Activated CD4-positive, alpha-beta T cell treated with anti-CD3 and anti-CD28 coated beads, Interleukin-2, amount 50 U/mL, for 24 hours (primary cell): ENCODE data around the gene AVP.

ENCODE experiments used
- DNase-seq, 2 donors: peaks; one replicate each; pipeline ENCODE4 v3.0.0-alpha.2; 2020; ENCODE audit warnings: low read depth in 1 of 2, low spot score in 1 of 2

AVP gene

GRCh38 chr20:3047486-3048419 lies 36.8 kb downstream of the AVP start:
- no peak for DNase-seq

- no peak for DNase-seq
These were observed 37.7 kb downstream of the AVP start for GRCh38 chr20:3046677-3047462.

DNA sequence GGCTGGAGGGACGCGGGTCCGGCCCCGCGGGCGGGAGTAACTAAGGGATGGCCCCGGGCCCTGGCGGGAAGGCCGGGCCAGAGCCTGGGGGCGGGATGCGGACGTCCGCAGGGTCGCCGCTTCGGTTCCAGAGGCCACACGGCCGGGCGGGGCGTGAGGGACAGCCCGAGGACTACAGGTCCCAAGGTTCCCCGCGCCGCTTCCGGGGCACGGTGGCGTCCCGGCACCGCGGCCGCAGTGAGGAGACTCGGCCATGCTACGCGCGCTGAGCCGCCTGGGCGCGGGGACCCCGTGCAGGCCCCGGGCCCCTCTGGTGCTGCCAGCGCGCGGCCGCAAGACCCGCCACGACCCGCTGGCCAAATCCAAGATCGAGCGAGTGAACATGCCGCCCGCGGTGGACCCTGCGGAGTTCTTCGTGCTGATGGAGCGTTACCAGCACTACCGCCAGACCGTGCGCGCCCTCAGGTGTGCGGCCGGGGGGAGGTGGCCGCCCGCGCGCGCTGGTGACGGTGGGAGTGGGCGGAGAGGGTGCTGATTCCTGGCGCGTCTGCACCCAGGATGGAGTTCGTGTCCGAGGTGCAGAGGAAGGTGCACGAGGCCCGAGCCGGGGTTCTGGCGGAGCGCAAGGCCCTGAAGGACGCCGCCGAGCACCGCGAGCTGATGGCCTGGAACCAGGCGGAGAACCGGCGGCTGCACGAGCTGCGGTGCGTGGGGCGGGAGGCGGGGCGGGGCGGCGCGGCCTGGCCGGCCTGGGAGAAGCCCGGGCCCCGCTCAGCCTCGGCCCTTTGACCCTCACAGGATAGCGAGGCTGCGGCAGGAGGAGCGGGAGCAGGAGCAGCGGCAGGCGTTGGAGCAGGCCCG lies 38.5 kb downstream of the AVP start, which contains the start of gene MRPS26:
MRPS26 (plus strand) TSS at position 237 of the 861 bp plus-strand sequence; CDS start at position 254, 17 bp downstream.
- DNase-seq, result peak; percentile 70

GRCh38 chr20:3045042-3045815 lies 39.3 kb downstream of the AVP start:
- peak in 1 of 2 donors; percentile 27 for DNase-seq

GRCh38 chr20:3044336-3044965 lies 40.1 kb downstream of the AVP start:
- no peak for DNase-seq

DNA sequence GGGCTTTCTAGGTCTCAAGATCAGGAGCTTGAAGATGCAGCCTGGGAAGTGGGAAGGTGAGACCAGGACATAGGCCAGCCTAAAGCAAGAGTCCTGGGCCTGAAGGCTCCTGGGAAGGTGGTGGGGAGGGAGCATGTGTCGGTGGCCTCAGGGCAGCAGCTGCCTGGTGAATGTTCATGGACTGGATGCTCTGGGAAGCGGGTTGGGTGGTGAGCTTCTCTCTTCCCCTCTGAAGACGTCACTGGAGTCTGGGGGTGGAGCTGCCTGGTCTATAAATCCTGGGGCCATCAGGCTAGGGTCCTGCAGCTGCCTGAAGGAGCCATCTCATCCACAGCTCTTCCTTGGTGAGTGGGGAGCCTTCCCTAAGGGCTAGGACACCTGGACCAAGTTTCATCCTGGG lies 41.2 kb downstream of the AVP start, which contains the start of gene GNRH2:
GNRH2 (plus strand) TSS at position 301 of the 400 bp plus-strand sequence. CDS start 793 bp downstream, outside the sequence.
- no peak for DNase-seq

DNA sequence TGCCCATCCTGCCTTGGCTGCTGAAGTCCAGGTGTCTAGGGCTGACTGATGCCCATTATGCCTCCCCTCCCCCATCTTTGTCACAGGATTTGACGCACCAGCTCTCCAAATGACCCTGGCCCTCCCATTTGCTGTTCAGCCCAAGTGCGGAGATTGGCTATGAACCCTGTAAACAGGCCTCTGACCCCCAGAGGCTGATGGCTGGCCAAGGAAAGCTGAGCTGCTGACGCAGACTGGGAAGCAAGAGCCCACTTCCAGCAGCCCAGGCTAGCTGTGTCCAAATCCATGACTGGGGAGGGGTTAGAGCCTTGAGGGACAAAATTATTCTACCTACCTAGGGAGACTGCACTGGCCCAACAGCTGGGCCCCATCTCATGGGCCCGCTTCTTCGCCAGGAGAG lies 41.9 kb downstream of the AVP start:
- DNase-seq, result no peak

DNA sequence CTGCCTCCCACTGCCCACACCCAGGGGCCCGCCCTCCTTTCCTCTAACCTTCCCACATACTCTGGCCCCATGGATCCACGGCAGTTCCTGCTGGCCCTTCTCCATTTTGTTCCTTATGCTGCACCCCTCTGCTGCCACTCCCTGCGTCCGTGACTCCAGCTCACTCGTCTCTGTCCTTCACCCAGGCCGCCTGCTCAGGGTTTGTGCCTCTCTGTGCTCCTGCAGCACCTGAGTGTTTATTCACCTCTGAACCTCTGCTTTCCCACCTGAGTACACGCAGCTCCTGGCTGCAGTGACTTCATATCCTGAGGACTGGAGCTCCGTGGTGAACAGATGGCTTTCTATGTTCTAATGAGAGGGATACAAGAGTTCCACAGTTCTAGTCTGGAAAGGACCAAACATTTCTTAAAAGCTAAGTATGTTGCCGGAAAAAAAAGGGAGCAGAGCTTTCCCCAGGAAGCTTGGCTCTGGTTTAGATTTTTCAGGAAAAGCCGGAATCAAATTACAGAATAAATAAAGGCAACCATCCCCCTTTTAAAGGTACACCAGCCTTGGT lies 42.6 kb downstream of the AVP start:
- DNase-seq, result no peak

GRCh38 chr20:3040086-3040485 lies 44.4 kb downstream of the AVP start:
- DNase-seq, result no peak

- no peak for DNase-seq
These were observed 45.1 kb downstream of the AVP start for GRCh38 chr20:3039426-3039825.

DNA sequence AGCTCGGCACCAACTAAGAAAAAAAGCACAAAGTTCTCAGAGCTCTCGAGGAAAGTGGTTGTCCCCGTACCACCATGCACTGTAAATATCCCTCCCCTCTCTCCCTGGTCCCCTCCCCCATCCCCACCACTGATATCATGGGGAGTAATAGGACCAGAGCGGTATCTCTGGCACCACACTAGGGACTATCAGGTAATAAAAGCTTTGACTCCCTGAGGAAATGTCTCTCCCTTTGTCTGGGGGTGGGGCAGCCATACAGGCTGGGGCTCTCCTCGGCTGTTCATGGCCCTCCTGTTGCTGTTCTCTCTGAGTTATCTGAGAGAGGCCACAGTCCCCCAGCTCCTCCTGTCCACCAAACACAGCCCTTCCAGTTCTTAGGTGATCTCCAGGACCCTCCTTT lies 46.1 kb downstream of the AVP start:
- no peak for DNase-seq

GRCh38 chr20:3037654-3038053 lies 46.9 kb downstream of the AVP start:
- no peak for DNase-seq

DNA sequence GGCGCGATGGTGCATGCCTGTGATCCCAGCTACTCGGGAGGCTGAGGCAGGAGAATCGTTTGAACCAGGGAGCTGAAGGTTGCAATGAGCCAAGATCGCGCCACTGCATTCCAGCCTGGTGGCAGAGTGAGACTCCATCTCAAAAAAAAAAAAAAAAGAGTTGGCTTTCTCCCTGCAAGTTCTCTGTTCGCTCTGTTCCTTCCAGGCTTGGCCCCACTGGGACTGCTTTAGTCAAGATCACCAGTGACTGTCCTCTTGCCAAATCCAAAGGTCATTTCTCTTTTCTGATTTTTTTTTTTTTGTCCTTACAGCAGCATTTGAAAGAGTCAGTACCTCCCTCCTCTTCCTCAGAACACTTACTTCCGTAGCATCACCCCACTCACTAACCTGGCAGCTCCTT lies 51.9 kb downstream of the AVP start:
- DNase-seq, result no peak
